HepG2 (cell line): Measurements from ENCODE around the gene ADGRL3.

Experiments used
- CEBPZ ChIP-seq: IDR thresholded peaks from 2 replicates; pipeline ENCODE4 v1.6.1; 2012; ENCODE audit warnings: low read length, improper control_type of control experiment
- CTCF ChIP-seq: sonication (generic); formaldehyde crosslinking; IDR thresholded peaks from 2 replicates; pipeline ENCODE4 v1.5.0; 2020; ENCODE audit warnings: mild to moderate bottlenecking, missing genetic modification reagents, moderate library complexity
- ELF4 ChIP-seq: sonication (generic); formaldehyde crosslinking; IDR thresholded peaks from 2 replicates; pipeline ENCODE4 v1.5.0; 2020; ENCODE audit warnings: missing genetic modification reagents, mild to moderate bottlenecking, moderate library complexity, borderline replicate concordance
- FOXK1 ChIP-seq: sonication (generic); formaldehyde crosslinking; IDR thresholded peaks from 2 replicates; pipeline ENCODE4 v1.4.0; 2020; ENCODE audit warnings: low read depth, missing genetic modification reagents, borderline replicate concordance
- FOXM1 ChIP-seq: sonication (generic); formaldehyde crosslinking; IDR thresholded peaks from 2 replicates; pipeline ENCODE4 v1.5.0; 2020; ENCODE audit warnings: missing genetic modification reagents
- JUND ChIP-seq: sonication (generic); formaldehyde crosslinking; IDR thresholded peaks from 2 replicates; pipeline ENCODE4 v1.8.0; 2022; ENCODE audit warnings: mild to moderate bottlenecking, missing genetic modification reagents
- MXD3 ChIP-seq: IDR thresholded peaks from 2 replicates; pipeline ENCODE4 v1.6.1; 2016; ENCODE audit warnings: mild to moderate bottlenecking, missing biosample characterization, missing genetic modification reagents
- NCOR1 ChIP-seq: fragments of 200-600 bp; sonication (generic); IDR thresholded peaks from 2 replicates; pipeline ENCODE4 v1.7.0; 2017; ENCODE audit warnings: antibody characterized with exemption, low read length, borderline replicate concordance
- PHF20 ChIP-seq: sonication (generic); formaldehyde crosslinking; IDR thresholded peaks from 2 replicates; pipeline ENCODE4 v1.5.0; 2020; ENCODE audit warnings: mild to moderate bottlenecking, missing genetic modification reagents
- TAF1 ChIP-seq: sonication (generic); formaldehyde crosslinking; IDR thresholded peaks from 2 replicates; pipeline ENCODE4 v1.4.0; 2020; ENCODE audit warnings: missing genetic modification reagents
- ZBTB7A ChIP-seq: sonication (generic); formaldehyde crosslinking; IDR thresholded peaks from 2 replicates; pipeline ENCODE4 v1.8.0; 2022; ENCODE audit warnings: mild to moderate bottlenecking, missing genetic modification reagents
- ZFP90 ChIP-seq: sonication (generic); formaldehyde crosslinking; IDR thresholded peaks from 2 replicates; pipeline ENCODE4 v1.8.0; 2022; ENCODE audit warnings: missing genetic modification reagents, mild to moderate bottlenecking, inconsistent platforms, borderline replicate concordance
- ZNF557 ChIP-seq: sonication (generic); formaldehyde crosslinking; IDR thresholded peaks from 2 replicates; pipeline ENCODE4 v1.4.0; 2020; ENCODE audit warnings: missing genetic modification reagents
- ZNF572 ChIP-seq: sonication (generic); formaldehyde crosslinking; IDR thresholded peaks from 2 replicates; pipeline ENCODE4 v1.5.1; 2020; ENCODE audit warnings: mild to moderate bottlenecking, missing genetic modification reagents

- TF ChIP-seq MXD3 (no peak), PHF20 (CRISPR knock-in tag) (no peak), JUND (no peak), CTCF (CRISPR knock-in tag) (no peak), ZFP90 (no peak), ELF4 (CRISPR knock-in tag) (no peak), ZNF572 (CRISPR knock-in tag) (no peak), CEBPZ (no peak), FOXK1 (no peak), TAF1 (CRISPR knock-in tag) (no peak), ZBTB7A (CRISPR knock-in tag) (no peak), ZNF557 (CRISPR knock-in tag) (no peak), NCOR1 (no peak), FOXM1 (CRISPR knock-in tag) (no peak)
Observed at GRCh38 chr4:61248705-61249104, 48.6 kb downstream of the ADGRL3 start.
